Neuronal stem cell (in vitro differentiated cells): ENCODE data around the gene IGSF5.

Source experiments
- DNase-seq: peaks from one replicate; pipeline ENCODE4 v3.0.0-alpha.2; 2013; ENCODE audit warnings: low spot score
- H2AFZ ChIP-seq: one replicate; pipeline ENCODE4 v1.6.1; 2013; ENCODE audit warnings: mild to moderate bottlenecking, low read length, inconsistent platforms
- H2AK5ac ChIP-seq: 2 replicates; pipeline ENCODE4 v1.6.1; 2013; ENCODE audit warnings: low read depth, mild to moderate bottlenecking, inconsistent platforms, low read length, moderate library complexity, mixed read lengths
- H2BK120ac ChIP-seq: 2 replicates; pipeline ENCODE4 v1.6.1; 2013; ENCODE audit warnings: low read depth, mild to moderate bottlenecking, inconsistent platforms, low read length, moderate library complexity, mixed read lengths
- H2BK12ac ChIP-seq: one replicate; pipeline ENCODE4 v1.6.1; 2013; ENCODE audit warnings: low read length, inconsistent platforms
- H2BK15ac ChIP-seq: 2 replicates; pipeline ENCODE4 v1.6.1; 2013; ENCODE audit warnings: mild to moderate bottlenecking, low read length, inconsistent platforms, mixed read lengths
- H2BK5ac ChIP-seq: one replicate; pipeline ENCODE4 v1.6.1; 2013; ENCODE audit warnings: inconsistent platforms, mild to moderate bottlenecking, low read length, moderate library complexity
- H3K14ac ChIP-seq: one replicate; pipeline ENCODE4 v1.6.1; 2013; ENCODE audit warnings: low read length, inconsistent platforms
- H3K18ac ChIP-seq: 2 replicates; pipeline ENCODE4 v1.6.1; 2013; ENCODE audit warnings: low read length, inconsistent platforms
- H3K23ac ChIP-seq: 2 replicates; pipeline ENCODE4 v1.6.1; 2013; ENCODE audit warnings: low read depth, mild to moderate bottlenecking, mixed read lengths, low read length, inconsistent platforms; ENCODE audit not compliant: poor library complexity
- H3K27ac ChIP-seq: replicated peaks from 3 replicates; pipeline ENCODE4 v1.5.1; 2013; ENCODE audit warnings: low read length, inconsistent platforms
- H3K27me3 ChIP-seq, 3 experiments: 2 replicates each; pipeline ENCODE4 v1.6.1; 2013; ENCODE audit warnings: low read length in 3 of 3, mild to moderate bottlenecking in 2 of 3, inconsistent platforms in 1 of 3, low read depth in 1 of 3, mixed read lengths in 1 of 3, moderate library complexity in 1 of 3; ENCODE audit not compliant: control insufficient read depth in 3 of 3, insufficient read depth in 3 of 3
- H3K36me3 ChIP-seq, 2 donors: replicated peaks in 1 of 2; 2 replicates each; pipeline ENCODE4 v1.6.1; 2013; ENCODE audit warnings: low read length in 2 of 2; ENCODE audit not compliant: control insufficient read depth in 2 of 2, insufficient read depth in 2 of 2
- H3K4ac ChIP-seq: 2 replicates; pipeline ENCODE4 v1.6.1; 2013; ENCODE audit warnings: inconsistent platforms, mild to moderate bottlenecking, low read length, moderate library complexity
- H3K4me1 ChIP-seq, 2 donors: 1 replicate in 1 of 2; 2 replicates in 1 of 2; pipeline ENCODE4 v1.6.1; 2013; ENCODE audit warnings: low read length in 2 of 2, low read depth in 1 of 2; ENCODE audit not compliant: control insufficient read depth in 2 of 2, insufficient read depth in 1 of 2
- H3K4me2 ChIP-seq: one replicate; pipeline ENCODE4 v1.6.1; 2013; ENCODE audit warnings: mild to moderate bottlenecking, low read length, inconsistent platforms; ENCODE audit not compliant: insufficient read depth, poor library complexity, severe bottlenecking
- H3K4me3 ChIP-seq, 2 donors: 2 replicates each; pipeline ENCODE4 v1.5.1; 2013; ENCODE audit warnings: low read length in 2 of 2, mild to moderate bottlenecking in 2 of 2, inconsistent platforms in 1 of 2, moderate library complexity in 1 of 2
- H3K79me1 ChIP-seq: one replicate; pipeline ENCODE4 v1.6.1; 2013; ENCODE audit warnings: low read depth, mild to moderate bottlenecking, inconsistent platforms, low read length, moderate library complexity
- H3K9ac ChIP-seq: one replicate; pipeline ENCODE4 v1.6.1; 2013; ENCODE audit warnings: mild to moderate bottlenecking, low read depth, low read length, inconsistent platforms; ENCODE audit not compliant: poor library complexity
- H3K9me3 ChIP-seq, 2 donors: replicated peaks in 1 of 2; 2 replicates each; pipeline versions ENCODE3 to v1.6.1; 2013; ENCODE audit warnings: low read length in 2 of 2, mild to moderate bottlenecking in 2 of 2, inconsistent platforms in 1 of 2, low read depth in 1 of 2, mixed read lengths in 1 of 2, moderate library complexity in 1 of 2; ENCODE audit not compliant: control insufficient read depth in 2 of 2, insufficient read depth in 1 of 2
- H4K8ac ChIP-seq: one replicate; pipeline ENCODE4 v1.6.1; 2013; ENCODE audit warnings: low read depth, mild to moderate bottlenecking, inconsistent platforms, low read length, moderate library complexity
- H4K91ac ChIP-seq: one replicate; pipeline ENCODE4 v1.6.1; 2013; ENCODE audit warnings: low read length, low read depth, mild to moderate bottlenecking, inconsistent platforms; ENCODE audit not compliant: poor library complexity
- WGBS, 2 donors: extraction: QIAGEN DNeasy Blood & Tissue Kit; methylation state at CpG; one replicate each; pipeline ENCODE4 v1.1.7; 2013; ENCODE audit warnings: missing lambda C conversion rate in 2 of 2, mixed read lengths in 1 of 2; ENCODE audit not compliant: insufficient read length in 2 of 2, insufficient replicate concordance in 1 of 2; ENCODE audit errors: extremely low coverage in 2 of 2; 5-methylcytosine and 5-hydroxymethylcytosine counted together

Gene IGSF5

GRCh38 chr21:39703578-39703977 is 41.4 kb upstream of the IGSF5 start:
- no peaks in the 10 kb centered on the region for H3K79me1 ChIP-seq
- no CpG with 5 or more reads among the region's 1 CpG for WGBS, 2 donors

GRCh38 chr21:39705849-39706248 is 39.1 kb upstream of the IGSF5 start:
- Histone ChIP-seq H3K4me1 (no peaks in the 10 kb centered on the region), H2AK5ac (no peak overlapping the region), H2AFZ (no peak overlapping the region), H3K4me2 (no peak overlapping the region), H2BK12ac (no peak overlapping the region), H3K9me3 (no peaks in the 10 kb centered on the region), H3K23ac (no peak overlapping the region), H3K14ac (no peak overlapping the region), H3K9ac (no peak overlapping the region), H4K91ac (no peak overlapping the region), H3K79me1 (no peaks in the 10 kb centered on the region), H3K27me3 (no peaks in the 10 kb centered on the region), H2BK5ac (no peak overlapping the region), H3K36me3 (no peaks in the 10 kb centered on the region), H2BK120ac (no peak overlapping the region), H3K4ac (no peak overlapping the region), H2BK15ac (no peak overlapping the region), H3K18ac (no peak overlapping the region), H4K8ac (no peak overlapping the region), H3K4me3 (no peak overlapping the region), H3K27ac (no peak overlapping the region)
- WGBS, 2 donors, result no CpG with 5 or more reads among the region's 2 CpGs
- no peak for DNase-seq

More at GRCh38 chr21:39703578-39703977, 41.4 kb upstream of the IGSF5 start:
- H4K8ac ChIP-seq, result no peak overlapping the region
- H3K4ac ChIP-seq, result no peak overlapping the region
- H3K27ac ChIP-seq, result no peak overlapping the region
- no peaks in the 10 kb centered on the region for H3K36me3 ChIP-seq
- no peak overlapping the region for H2AFZ ChIP-seq
- no peak overlapping the region for H3K23ac ChIP-seq
- no peaks in the 10 kb centered on the region for H3K4me1 ChIP-seq
- no peak overlapping the region for H2BK120ac ChIP-seq
- no peak overlapping the region for H3K14ac ChIP-seq
- no peak for DNase-seq
- no peak overlapping the region for H2BK15ac ChIP-seq
- no peak overlapping the region for H4K91ac ChIP-seq
- H3K18ac ChIP-seq, result no peak overlapping the region
- no peak overlapping the region for H2BK5ac ChIP-seq
- H3K27me3 ChIP-seq, result no peaks in the 10 kb centered on the region
- H2BK12ac ChIP-seq, result no peak overlapping the region
- H3K9me3 ChIP-seq, result no peaks in the 10 kb centered on the region
- H3K4me3 ChIP-seq, result no peak overlapping the region
- H3K9ac ChIP-seq, result no peak overlapping the region
- H2AK5ac ChIP-seq, result no peak overlapping the region
- no peak overlapping the region for H3K4me2 ChIP-seq

DNA sequence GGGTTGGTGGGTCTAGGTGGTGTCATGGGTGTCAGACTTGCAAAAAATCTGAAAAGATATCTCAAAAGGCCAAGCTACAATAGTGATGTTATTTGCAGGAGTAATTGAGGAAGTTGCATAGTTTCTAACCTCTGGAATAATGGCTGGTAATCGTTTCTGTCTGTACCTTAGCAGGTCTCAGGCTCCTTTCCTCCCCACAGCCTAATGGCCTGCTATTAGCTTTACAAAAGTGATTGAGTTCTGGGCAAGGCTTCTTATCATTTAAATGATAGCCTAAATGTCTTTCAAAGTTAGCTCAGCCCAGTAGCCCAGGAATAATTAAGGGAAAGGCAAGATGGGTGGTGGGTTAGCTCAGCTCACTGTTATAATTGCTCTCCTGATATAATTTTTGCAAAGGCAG is 37.7 kb upstream of the IGSF5 start:
- Histone ChIP-seq H2BK12ac (no peak overlapping the region), H2AK5ac (no peak overlapping the region), H3K27me3 (no peaks in the 10 kb centered on the region), H3K23ac (no peak overlapping the region), H4K91ac (no peak overlapping the region), H3K18ac (no peak overlapping the region), H3K9ac (no peak overlapping the region), H3K79me1 (no peaks in the 10 kb centered on the region), H4K8ac (no peak overlapping the region), H2BK15ac (no peak overlapping the region), H2BK5ac (no peak overlapping the region), H3K36me3 (no peaks in the 10 kb centered on the region), H3K27ac (no peak overlapping the region), H2BK120ac (no peak overlapping the region), H2AFZ (no peak overlapping the region), H3K4me2 (no peak overlapping the region), H3K14ac (no peak overlapping the region), H3K4ac (no peak overlapping the region), H3K9me3 (no peaks in the 10 kb centered on the region), H3K4me1 (no peaks in the 10 kb centered on the region), H3K4me3 (no peak overlapping the region)
- no peak for DNase-seq
- no CpG with 5 or more reads among the region's 1 CpG for WGBS, 2 donors

DNA sequence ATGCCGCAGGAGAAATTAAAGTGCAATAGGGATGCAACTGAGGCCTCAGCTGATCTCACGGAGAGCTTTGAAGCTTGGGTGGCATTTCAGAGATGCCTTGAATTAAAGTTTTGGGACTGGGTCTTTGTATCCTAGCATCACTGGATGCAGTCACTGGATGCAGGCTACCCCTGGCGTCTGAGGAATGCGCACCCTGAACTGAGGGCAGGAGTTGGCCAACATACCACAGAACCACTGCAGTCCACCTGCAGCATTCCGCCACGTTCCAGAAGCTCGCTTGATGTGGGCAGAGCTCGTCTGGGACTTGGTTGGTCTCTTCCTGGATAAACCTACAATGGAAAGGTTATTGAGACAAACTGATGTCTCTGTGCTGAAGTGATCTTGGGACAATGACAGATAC is 34.1 kb upstream of the IGSF5 start:
- no peak overlapping the region for H4K8ac ChIP-seq
- no peak for DNase-seq
- H3K18ac ChIP-seq, result no peak overlapping the region
- H3K4me2 ChIP-seq, result no peak overlapping the region
- H4K91ac ChIP-seq, result no peak overlapping the region
- no CpG with 5 or more reads among the region's 8 CpGs for whole genome bisulfite sequencing, 2 donors
- H2BK12ac ChIP-seq, result no peak overlapping the region
- no peak overlapping the region for H3K14ac ChIP-seq
- H3K9ac ChIP-seq, result no peak overlapping the region
- no peaks in the 10 kb centered on the region for H3K9me3 ChIP-seq
- no peak overlapping the region for H3K23ac ChIP-seq
- no peaks in the 10 kb centered on the region for H3K36me3 ChIP-seq
- H3K4me1 ChIP-seq, result no peaks in the 10 kb centered on the region
- H2AK5ac ChIP-seq, result no peak overlapping the region
- H3K4me3 ChIP-seq, result no peak overlapping the region
- H3K27ac ChIP-seq, result no peak overlapping the region
- no peak overlapping the region for H2AFZ ChIP-seq
- no peaks in the 10 kb centered on the region for H3K27me3 ChIP-seq
- H3K4ac ChIP-seq, result no peak overlapping the region
- H3K79me1 ChIP-seq, result no peaks in the 10 kb centered on the region
- no peak overlapping the region for H2BK5ac ChIP-seq
- no peak overlapping the region for H2BK15ac ChIP-seq
- no peak overlapping the region for H2BK120ac ChIP-seq
